ENCODE results near the gene OR8B2.
"Not testable (repeated sequence)": the region's sequence is repeated elsewhere in the genome, so short reads cannot be mapped to it uniquely, and the experiment has no call there.

OR8B2 gene

GRCh38 chr11:124384399-124384798 is at the start of gene OR8B2:
Gene OR8B2, minus strand, starts transcription at chr11:124384499. Its CDS starts 1,156 bp downstream, at chr11:124383343.
- DNase-seq: no peak

- no peak for DNase-seq
Observed at GRCh38 chr11:124429599-124429998, 45.3 kb upstream of the OR8B2 start.

- no peak for DNase-seq
Observed at GRCh38 chr11:124424384-124424921, 40.2 kb upstream of the OR8B2 start, which contains the start of gene OR8B4. Gene OR8B4, minus strand, starts transcription at chr11:124424871. Its CDS starts 0 bp downstream, at chr11:124424871.

- DNase-seq: no peak
Observed at GRCh38 chr11:124421043-124421442, 36.7 kb upstream of the OR8B2 start.

- DNase-seq: no peak
Observed at GRCh38 chr11:124415356-124415923, 31.1 kb upstream of the OR8B2 start.

- no peak for DNase-seq
Observed at GRCh38 chr11:124409906-124410305, 25.6 kb upstream of the OR8B2 start.

GRCh38 chr11:124405581-124405980 is 21.3 kb upstream of the OR8B2 start:
- DNase-seq: no peak

GRCh38 chr11:124403186-124403585 is 18.9 kb upstream of the OR8B2 start:
- not testable (repeated sequence) for DNase-seq

GRCh38 chr11:124402326-124402922 is 18.1 kb upstream of the OR8B2 start:
- DNase-seq: no peak

- DNase-seq: no peak
Observed at GRCh38 chr11:124398924-124399323, 14.6 kb upstream of the OR8B2 start, which contains the start of gene OR8B3. Gene OR8B3, minus strand, starts transcription at chr11:124399024. Its CDS starts 1,673 bp downstream, at chr11:124397351.

GRCh38 chr11:124396847-124397246 is 12.5 kb upstream of the OR8B2 start:
- DNase-seq: not testable (repeated sequence)

GRCh38 chr11:124394408-124394807 is 10.1 kb upstream of the OR8B2 start:
- DNase-seq: no peak

- not testable (repeated sequence) for DNase-seq
Observed at GRCh38 chr11:124382857-124383256, 1.4 kb downstream of the OR8B2 start.

- no peak for DNase-seq
Observed at GRCh38 chr11:124380585-124380984, 3.7 kb downstream of the OR8B2 start.

GRCh38 chr11:124376280-124376679 is 8.0 kb downstream of the OR8B2 start:
- DNase-seq: no peak

- DNase-seq: no peak
Observed at GRCh38 chr11:124359566-124359965, 24.7 kb downstream of the OR8B2 start.

- DNase-seq: no peak
Observed at GRCh38 chr11:124346311-124346955, 37.9 kb downstream of the OR8B2 start.

GRCh38 chr11:124344346-124344745 is 40.0 kb downstream of the OR8B2 start:
- no peak for DNase-seq

- DNase-seq: no peak
Observed at GRCh38 chr11:124340142-124340447, 44.2 kb downstream of the OR8B2 start.

- no peak for DNase-seq
Observed at GRCh38 chr11:124339396-124340141, 44.7 kb downstream of the OR8B2 start.

Measured in NCI-H1694 (cell line).